OCI-LY7 (cell line): ENCODE results near the gene MAN2C1. TPM values are rescaled to one million over a fixed set of nuclear protein-coding genes. Genes with fewer than 3 reads are reported as not detected.

Experiments
- microRNA-seq: library from miRNA; unstranded; fragments of <30 nt; microRNA quantifications from one replicate; pipeline ENCODE4 v1.2.0, GENCODE V29; 2022; ENCODE audit warnings: borderline replicate concordance
- total RNA-seq, 2 experiments: library from RNA; depleted of rRNA in 1 of 2; stranded (reverse); fragments of >200 nt in 1 of 2; shearing (Covaris generic) in 1 of 2; gene quantifications; 2 replicates each; pipeline ENCODE4 v1.2.3, GENCODE V29; 2014 to 2022

The MAN2C1 gene
- total RNA-seq, 2 experiments from 2014 or later, result 98.8 to 141 TPM

Small RNA genes lying within 50 kb of the gene (microRNA-seq; reads per million reads assigned to microRNA genes)
- gene MIR631, result not detected

Other genes with a start within 250 kb of the MAN2C1 start
- gene C15orf39, start 166.7 kb downstream of the MAN2C1 start, total RNA-seq (2014; rRNA removed; shearing (Covaris generic)), result 19.7 and 26.5 TPM in 2 replicates
- gene C15orf39, start 166.7 kb downstream of the MAN2C1 start, total RNA-seq (2022), result 39.6 and 50.2 TPM in 2 replicates
- gene GOLGA6C, start 110.3 kb downstream of the MAN2C1 start, total RNA-seq (2014; rRNA removed; shearing (Covaris generic)), result 0.10 and 0.28 TPM in 2 replicates
- gene GOLGA6C, start 110.3 kb downstream of the MAN2C1 start, total RNA-seq (2022), result not detected in 2 replicates
- not detected in 2 replicates for gene GOLGA6D, start 85.8 kb downstream of the MAN2C1 start, total RNA-seq (2014; rRNA removed; shearing (Covaris generic))
- gene GOLGA6D, start 85.8 kb downstream of the MAN2C1 start, total RNA-seq (2022), result not detected in 2 replicates
- 123 and 129 TPM in 2 replicates for gene COMMD4, start 32.5 kb downstream of the MAN2C1 start, total RNA-seq (2014; rRNA removed; shearing (Covaris generic))
- 120 and 133 TPM in 2 replicates for gene COMMD4, start 32.5 kb downstream of the MAN2C1 start, total RNA-seq (2022)
- 128 and 159 TPM in 2 replicates for gene NEIL1, start 21.6 kb downstream of the MAN2C1 start, total RNA-seq (2014; rRNA removed; shearing (Covaris generic))
- gene NEIL1, start 21.6 kb downstream of the MAN2C1 start, total RNA-seq (2022), result 99.5 and 105 TPM in 2 replicates
- gene SIN3A, start 83.1 kb upstream of the MAN2C1 start, total RNA-seq (2014; rRNA removed; shearing (Covaris generic)), result 38.4 and 44.2 TPM in 2 replicates
- 103 and 112 TPM in 2 replicates for gene SIN3A, start 83.1 kb upstream of the MAN2C1 start, total RNA-seq (2022)
- 12.5 and 16.5 TPM in 2 replicates for gene PTPN9, start 210.7 kb upstream of the MAN2C1 start, total RNA-seq (2014; rRNA removed; shearing (Covaris generic))
- gene PTPN9, start 210.7 kb upstream of the MAN2C1 start, total RNA-seq (2022), result 38.5 and 39.2 TPM in 2 replicates